A673 (cell line): Measurements from ENCODE around the gene PTPN18.

Source experiments
- EZH2 ChIP-seq: fragments of 200-600 bp; sonication (generic); IDR thresholded peaks from 2 replicates; pipeline ENCODE4 v1.6.1; 2017; ENCODE audit warnings: borderline replicate concordance, low read depth, mild to moderate bottlenecking, mixed read lengths, antibody characterized with exemption, low read length; ENCODE audit not compliant: poor library complexity, severe bottlenecking
- TF ChIP-seq, protein P1 (sequence below): fragments of 300-800, 200-600 bp; sonication (generic); conservative IDR thresholded peaks from 2 replicates; pipeline ENCODE4 v1.5.1; 2017; ENCODE audit warnings: low read depth, mild to moderate bottlenecking, antibody characterized with exemption, low read length, moderate library complexity, mixed read lengths

DNA sequence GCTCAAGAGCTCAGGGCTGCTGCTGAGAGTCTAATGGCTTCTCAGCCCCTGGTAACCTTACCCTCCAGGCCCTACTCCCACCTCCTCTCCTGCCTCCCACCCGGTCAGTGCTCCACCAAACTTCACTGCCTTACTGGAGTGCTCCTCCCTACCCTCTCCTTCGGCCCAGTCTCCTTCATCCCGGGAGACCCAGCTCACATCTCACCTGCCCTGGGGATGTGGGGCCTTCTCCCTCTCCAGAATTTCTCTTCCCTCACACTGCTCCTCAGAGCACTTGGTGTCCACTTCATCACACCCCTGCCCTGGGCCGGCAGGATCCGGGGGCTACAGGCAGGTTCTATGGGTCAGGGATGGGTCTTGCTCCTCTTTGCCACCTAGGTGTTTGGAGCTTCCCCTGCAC lies 21.6 kb downstream of the PTPN18 start:
- TF ChIP-seq, protein P1, sequence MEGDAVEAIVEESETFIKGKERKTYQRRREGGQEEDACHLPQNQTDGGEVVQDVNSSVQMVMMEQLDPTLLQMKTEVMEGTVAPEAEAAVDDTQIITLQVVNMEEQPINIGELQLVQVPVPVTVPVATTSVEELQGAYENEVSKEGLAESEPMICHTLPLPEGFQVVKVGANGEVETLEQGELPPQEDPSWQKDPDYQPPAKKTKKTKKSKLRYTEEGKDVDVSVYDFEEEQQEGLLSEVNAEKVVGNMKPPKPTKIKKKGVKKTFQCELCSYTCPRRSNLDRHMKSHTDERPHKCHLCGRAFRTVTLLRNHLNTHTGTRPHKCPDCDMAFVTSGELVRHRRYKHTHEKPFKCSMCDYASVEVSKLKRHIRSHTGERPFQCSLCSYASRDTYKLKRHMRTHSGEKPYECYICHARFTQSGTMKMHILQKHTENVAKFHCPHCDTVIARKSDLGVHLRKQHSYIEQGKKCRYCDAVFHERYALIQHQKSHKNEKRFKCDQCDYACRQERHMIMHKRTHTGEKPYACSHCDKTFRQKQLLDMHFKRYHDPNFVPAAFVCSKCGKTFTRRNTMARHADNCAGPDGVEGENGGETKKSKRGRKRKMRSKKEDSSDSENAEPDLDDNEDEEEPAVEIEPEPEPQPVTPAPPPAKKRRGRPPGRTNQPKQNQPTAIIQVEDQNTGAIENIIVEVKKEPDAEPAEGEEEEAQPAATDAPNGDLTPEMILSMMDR, result no peak
- TF ChIP-seq EZH2, result no peak
